ENCODE data around the gene KLHL29.
"Not testable (repeated sequence)": the region's sequence is repeated elsewhere in the genome, so short reads cannot be mapped to it uniquely, and the experiment has no call there.

Gene KLHL29

GRCh38 chr2:23384551-23385343 is at the start of gene KLHL29:
KLHL29 (plus strand) TSS chr2:23385179; CDS start chr2:23562197, 177,018 bp downstream.
- DNase-seq, result peak; percentile 70

GRCh38 chr2:23335550-23335949 is 49.4 kb upstream of the KLHL29 start:
- DNase-seq, result no peak

- DNase-seq, result no peak
Observed at GRCh38 chr2:23342075-23342474, 42.9 kb upstream of the KLHL29 start.

GRCh38 chr2:23346029-23346428 is 39.0 kb upstream of the KLHL29 start:
- no peak for DNase-seq

- DNase-seq, result no peak
Observed at GRCh38 chr2:23346781-23347180, 38.2 kb upstream of the KLHL29 start.

GRCh38 chr2:23347471-23348092 is 37.4 kb upstream of the KLHL29 start:
- DNase-seq, result no peak

- not testable (repeated sequence) for DNase-seq
Observed at GRCh38 chr2:23348093-23348481, 36.9 kb upstream of the KLHL29 start.

GRCh38 chr2:23349508-23349907 is 35.5 kb upstream of the KLHL29 start:
- no peak for DNase-seq

- no peak for DNase-seq
Observed at GRCh38 chr2:23350041-23350791, 34.8 kb upstream of the KLHL29 start.

GRCh38 chr2:23350792-23351355 is 34.1 kb upstream of the KLHL29 start:
- DNase-seq, result no peak

- peak; percentile 30 for DNase-seq
Observed at GRCh38 chr2:23351388-23352141, 33.4 kb upstream of the KLHL29 start.

- DNase-seq, result no peak
Observed at GRCh38 chr2:23354554-23354953, 30.4 kb upstream of the KLHL29 start.

- DNase-seq, result no peak
Observed at GRCh38 chr2:23355001-23355400, 30.0 kb upstream of the KLHL29 start.

GRCh38 chr2:23356711-23357110 is 28.3 kb upstream of the KLHL29 start:
- no peak for DNase-seq

- no peak for DNase-seq
Observed at GRCh38 chr2:23359631-23360567, 25.1 kb upstream of the KLHL29 start.

- no peak for DNase-seq
Observed at GRCh38 chr2:23360571-23361125, 24.3 kb upstream of the KLHL29 start.

GRCh38 chr2:23361152-23361551 is 23.8 kb upstream of the KLHL29 start:
- DNase-seq, result no peak

- no peak for DNase-seq
Observed at GRCh38 chr2:23363268-23363667, 21.7 kb upstream of the KLHL29 start.

GRCh38 chr2:23363831-23364230 is 21.1 kb upstream of the KLHL29 start:
- no peak for DNase-seq

GRCh38 chr2:23366720-23367119 is 18.3 kb upstream of the KLHL29 start:
- no peak for DNase-seq

GRCh38 chr2:23367760-23368159 is 17.2 kb upstream of the KLHL29 start:
- no peak for DNase-seq

Data from activated CD4-positive, alpha-beta T cell treated with anti-CD3 and anti-CD28 coated beads for 1 hour (primary cell).